ENCODE results near the gene BCDIN3D. TPM values are rescaled to one million over a fixed set of nuclear protein-coding genes. Genes with fewer than 3 reads are reported as not detected.

Gene BCDIN3D
- total RNA-seq, 1 experiment from 2014 or later, result 4.3 TPM

DNA sequence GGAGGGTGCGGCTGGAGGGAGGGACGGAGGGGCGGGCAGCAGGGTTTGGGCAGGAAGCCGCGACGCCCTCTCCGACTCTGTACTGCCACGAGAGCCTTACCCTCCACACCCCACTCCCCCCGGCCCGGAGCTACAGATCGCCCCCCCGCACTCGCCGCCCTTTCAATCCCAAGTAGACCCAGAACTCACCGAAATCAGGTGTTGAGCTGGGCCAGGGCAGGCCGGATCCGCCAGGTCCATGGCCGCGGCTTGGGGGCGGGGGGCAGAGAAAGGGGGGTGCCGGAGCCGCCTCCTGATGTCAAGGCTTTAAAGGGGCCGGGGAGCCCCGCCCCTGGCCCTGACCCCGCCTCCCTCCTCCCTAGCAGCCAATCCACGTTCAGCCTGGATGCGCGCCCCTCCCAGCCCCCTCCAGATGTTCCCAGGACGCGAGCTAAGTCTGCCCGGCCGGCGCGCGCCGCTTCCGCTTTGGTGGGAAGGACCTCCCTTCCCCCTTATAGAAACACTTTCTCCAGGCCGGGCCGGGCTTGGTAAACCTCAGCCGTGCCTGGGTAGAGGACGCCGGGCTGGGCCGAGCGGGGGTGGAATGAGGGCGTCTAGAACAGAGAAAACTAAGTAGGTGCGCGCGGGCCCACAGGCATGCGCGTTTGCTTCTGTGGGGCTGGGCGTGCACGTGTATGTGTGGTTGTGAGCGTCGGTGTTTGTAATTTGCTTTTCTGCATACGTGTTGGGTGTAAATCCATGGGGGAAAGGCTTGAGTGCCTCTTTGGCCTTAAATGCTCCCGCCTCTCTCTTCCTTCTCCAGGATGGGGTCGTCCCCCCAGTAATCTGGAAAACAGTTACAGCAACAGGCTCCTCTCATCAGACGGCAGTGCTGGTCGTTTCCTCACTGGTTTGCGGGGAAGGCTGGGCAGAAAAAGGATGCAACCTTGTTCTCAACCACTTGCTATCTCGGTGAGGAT is 14.5 kb downstream of the BCDIN3D start, which contains the start of gene NCKAP5L:
Gene NCKAP5L, minus strand, starts transcription at position 281 of the 959 bp plus-strand sequence. CDS start 24,369 bp downstream, outside the sequence.
- H3K27ac ChIP-seq, result peak within 1 kb of the TSS; percentile 59
- no peaks in the 10 kb centered on the region for H3K27me3 ChIP-seq (replicated peaks)
- DNase-seq (ENCODE audit: low read depth in 1 of 2, low spot score in 2 of 2), result peak; percentile 94 to 98
- peaks cover 30% of the 10 kb centered on the region for H3K36me3 ChIP-seq
- no peaks in the 10 kb centered on the region for H3K9me3 ChIP-seq (replicated peaks)
- peak within 1 kb of the TSS; percentile 69 for H3K4me3 ChIP-seq
- peaks cover 57% of the 10 kb centered on the region for H3K4me1 ChIP-seq (replicated peaks)

DNA sequence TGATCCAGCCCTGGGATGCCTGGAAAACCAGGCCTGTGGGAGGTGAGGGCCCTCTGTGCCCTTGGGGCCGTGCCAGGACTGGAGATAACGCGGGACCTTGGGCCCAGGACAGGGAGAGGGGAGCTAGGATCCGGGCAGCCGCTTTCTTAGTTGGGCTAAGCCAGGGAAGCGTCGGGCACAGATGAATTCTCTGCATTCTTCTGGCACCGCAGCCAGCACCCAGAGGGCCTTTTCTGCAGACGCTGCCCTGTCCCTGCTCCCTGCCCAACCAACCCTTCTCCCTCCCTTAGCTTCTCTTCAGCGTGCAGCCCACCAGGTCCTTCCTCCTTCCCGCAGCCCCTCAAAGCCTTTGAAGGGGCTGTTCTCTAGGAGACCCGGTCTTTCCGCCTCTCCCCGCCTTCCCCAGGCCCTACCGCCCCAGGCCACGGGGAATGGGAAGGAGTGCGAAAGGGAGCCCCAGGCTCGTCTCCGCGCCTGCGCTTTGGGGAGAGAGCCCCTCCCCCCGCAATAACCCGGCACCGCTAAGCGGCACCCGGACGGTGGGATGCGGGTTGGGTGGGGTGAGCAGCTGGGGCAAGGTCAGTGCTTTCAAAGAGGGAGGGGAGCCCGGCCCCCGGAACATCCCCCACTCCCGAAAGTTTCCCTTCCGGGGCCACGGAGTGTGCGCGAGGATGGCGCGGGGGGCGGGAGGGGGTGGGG is 15.4 kb downstream of the BCDIN3D start:
- H3K4me1 ChIP-seq (replicated peaks), result peaks cover 58% of the 10 kb centered on the region
- peak overlapping the region; percentile 69 for H3K4me3 ChIP-seq
- H3K36me3 ChIP-seq, result peaks cover 38% of the 10 kb centered on the region
- DNase-seq (ENCODE audit: low read depth in 1 of 2, low spot score in 2 of 2), result peak; percentile 82 to 84
- no peaks in the 10 kb centered on the region for H3K9me3 ChIP-seq (replicated peaks)
- H3K27ac ChIP-seq, result peak overlapping the region; percentile 59
- H3K27me3 ChIP-seq (replicated peaks), result no peaks in the 10 kb centered on the region

DNA sequence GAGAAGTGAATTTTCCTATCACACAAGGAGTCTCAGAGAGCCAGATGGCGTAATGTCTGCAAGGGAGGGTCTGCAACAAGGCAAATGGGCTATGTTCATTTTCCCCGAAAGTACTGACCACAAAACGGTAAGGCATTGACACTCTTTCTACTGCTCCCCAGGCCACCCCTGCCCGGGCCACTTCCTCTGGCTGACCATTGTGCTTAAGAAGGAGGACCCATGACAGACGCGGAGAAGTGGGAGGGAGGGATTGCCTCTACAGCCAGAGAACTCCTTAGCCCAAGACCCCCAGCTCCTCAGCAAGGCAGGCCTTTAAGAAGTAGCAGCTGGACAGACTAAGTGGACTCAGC is 15.9 kb downstream of the BCDIN3D start:
- H3K4me1 ChIP-seq (replicated peaks), result peaks cover 57% of the 10 kb centered on the region
- DNase-seq (ENCODE audit: low read depth in 1 of 2, low spot score in 2 of 2), result no peak
- no peaks in the 10 kb centered on the region for H3K9me3 ChIP-seq (replicated peaks)
- H3K4me3 ChIP-seq, result peak overlapping the region; percentile 69
- peak overlapping the region; percentile 59 for H3K27ac ChIP-seq
- no peaks in the 10 kb centered on the region for H3K27me3 ChIP-seq (replicated peaks)
- peaks cover 42% of the 10 kb centered on the region for H3K36me3 ChIP-seq

DNA sequence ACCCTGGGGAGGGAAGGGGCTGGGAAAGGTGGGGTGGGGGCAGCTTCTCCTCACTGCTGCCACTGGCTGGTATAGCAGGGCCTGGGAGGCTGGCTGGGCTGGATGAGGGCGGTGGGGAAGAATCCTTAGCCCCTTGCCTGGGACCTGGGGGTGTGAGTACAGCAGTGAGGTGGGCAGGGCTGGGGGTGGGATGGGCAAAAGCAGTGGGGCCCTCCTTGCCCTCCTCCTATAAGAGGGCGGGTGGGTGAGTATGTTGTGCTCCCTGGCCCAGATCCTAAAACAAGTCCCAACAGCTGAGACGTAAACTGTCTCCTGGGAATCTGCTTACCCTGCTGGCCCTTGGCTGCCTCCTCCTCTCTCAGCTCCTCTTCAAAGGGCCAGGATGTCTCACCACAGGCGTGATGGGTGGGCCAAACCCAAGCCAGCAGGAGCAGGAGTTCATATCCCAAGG is 16.9 kb downstream of the BCDIN3D start:
- Histone ChIP-seq H3K9me3 (replicated peaks) (no peaks in the 10 kb centered on the region), H3K27ac (peak overlapping the region; percentile 65)
- DNase-seq (ENCODE audit: low read depth in 1 of 2, low spot score in 2 of 2), result peak; percentile 90 to 95

DNA sequence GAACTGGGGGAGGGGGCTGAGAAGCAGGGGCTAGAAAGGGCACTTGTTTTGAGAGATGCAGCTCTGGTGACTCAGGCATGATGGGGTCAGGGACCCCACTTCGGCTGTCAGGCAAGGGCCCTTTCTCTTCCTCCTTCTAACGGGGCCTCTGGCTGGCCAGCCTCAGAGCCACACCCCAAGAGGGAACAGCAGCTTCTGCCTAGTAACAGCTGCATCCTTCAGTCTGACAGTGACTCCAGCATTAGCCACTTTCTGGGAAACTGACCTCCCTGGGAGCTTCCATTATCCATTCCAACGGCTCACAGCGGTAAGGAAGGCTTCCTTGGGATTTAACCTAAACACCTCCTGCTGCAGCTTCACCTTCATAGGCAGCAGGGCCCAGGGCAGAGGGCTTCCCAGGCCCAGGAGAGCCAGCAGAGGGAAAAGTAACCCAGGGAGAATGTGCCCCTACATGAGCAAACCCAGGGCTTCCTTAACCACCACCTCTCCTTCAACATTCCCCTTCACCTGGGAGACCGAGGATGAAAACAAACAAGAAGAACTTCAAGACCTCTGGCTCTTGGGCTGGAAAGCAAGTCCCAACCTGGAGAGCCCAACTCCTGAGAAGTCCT is 17.4 kb downstream of the BCDIN3D start:
- peak; percentile 58 to 65 for DNase-seq (ENCODE audit: low read depth in 1 of 2, low spot score in 2 of 2)
- Histone ChIP-seq H3K36me3 (peaks cover 53% of the 10 kb centered on the region), H3K27me3 (replicated peaks) (no peaks in the 10 kb centered on the region), H3K4me3 (0 out of 2 replicates have a peak overlapping the region, but pooled peaks have one; percentile 6), H3K27ac (peak overlapping the region; percentile 65), H3K4me1 (replicated peaks) (peaks cover 57% of the 10 kb centered on the region), H3K9me3 (replicated peaks) (no peaks in the 10 kb centered on the region)

More for the DNA sequence above, 16.9 kb downstream of the BCDIN3D start:
- no peaks in the 10 kb centered on the region for H3K27me3 ChIP-seq (replicated peaks)
- H3K36me3 ChIP-seq, result peaks cover 50% of the 10 kb centered on the region
- H3K4me1 ChIP-seq (replicated peaks), result peaks cover 57% of the 10 kb centered on the region
- H3K4me3 ChIP-seq, result peak overlapping the region; percentile 69

DNA sequence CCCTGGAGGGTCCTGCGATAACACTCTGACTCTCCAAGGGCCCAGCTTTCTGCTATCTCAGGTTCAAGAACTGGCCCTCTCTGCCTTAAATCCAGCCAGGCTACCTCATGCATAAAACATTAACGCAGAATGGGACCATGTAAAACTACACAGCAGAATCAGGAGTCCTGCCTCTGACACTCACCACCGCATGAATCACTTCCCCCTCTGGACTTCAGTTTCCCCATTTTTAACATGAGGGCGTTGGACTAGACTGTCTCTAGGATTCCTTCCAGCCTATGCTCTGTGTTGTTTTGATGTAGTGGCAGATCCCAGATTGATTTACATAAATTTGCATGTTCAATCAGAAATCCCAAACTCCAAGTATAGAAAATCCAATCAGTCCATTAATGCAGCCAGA is 18.0 kb downstream of the BCDIN3D start:
- Histone ChIP-seq H3K4me1 (replicated peaks) (peaks cover 57% of the 10 kb centered on the region), H3K27ac (peak overlapping the region; percentile 65), H3K27me3 (replicated peaks) (no peaks in the 10 kb centered on the region), H3K36me3 (peaks cover 55% of the 10 kb centered on the region), H3K9me3 (replicated peaks) (no peaks in the 10 kb centered on the region), H3K4me3 (no peak overlapping the region)
- DNase-seq (ENCODE audit: low read depth in 1 of 2, low spot score in 2 of 2), result peak in 1 of 2 experiments; percentile 42

DNA sequence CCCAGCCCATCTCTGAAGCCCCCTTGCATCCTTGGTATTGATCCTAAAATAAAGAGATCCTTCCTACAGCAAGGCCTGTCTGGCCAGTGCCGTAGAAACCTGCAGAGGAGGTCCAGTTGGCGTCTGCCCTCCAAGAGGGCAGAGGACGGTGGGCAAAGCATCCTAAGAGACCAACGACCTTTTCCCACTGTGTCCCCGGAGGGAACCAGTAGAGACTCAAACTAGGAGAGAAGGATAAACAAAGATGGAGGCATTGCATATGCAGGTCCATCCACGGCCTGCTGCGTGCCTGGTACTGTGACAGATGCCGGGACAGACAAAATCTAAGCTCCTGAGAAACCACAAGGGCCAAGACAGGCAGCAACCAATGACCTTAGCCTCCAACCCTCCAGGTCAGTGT is 18.5 kb downstream of the BCDIN3D start:
- Histone ChIP-seq H3K9me3 (replicated peaks) (no peaks in the 10 kb centered on the region), H3K27ac (no peak overlapping the region), H3K27me3 (replicated peaks) (no peaks in the 10 kb centered on the region), H3K4me1 (replicated peaks) (peaks cover 57% of the 10 kb centered on the region), H3K4me3 (no peak overlapping the region), H3K36me3 (peaks cover 60% of the 10 kb centered on the region)
- DNase-seq (ENCODE audit: low read depth in 1 of 2, low spot score in 2 of 2), result no peak

DNA sequence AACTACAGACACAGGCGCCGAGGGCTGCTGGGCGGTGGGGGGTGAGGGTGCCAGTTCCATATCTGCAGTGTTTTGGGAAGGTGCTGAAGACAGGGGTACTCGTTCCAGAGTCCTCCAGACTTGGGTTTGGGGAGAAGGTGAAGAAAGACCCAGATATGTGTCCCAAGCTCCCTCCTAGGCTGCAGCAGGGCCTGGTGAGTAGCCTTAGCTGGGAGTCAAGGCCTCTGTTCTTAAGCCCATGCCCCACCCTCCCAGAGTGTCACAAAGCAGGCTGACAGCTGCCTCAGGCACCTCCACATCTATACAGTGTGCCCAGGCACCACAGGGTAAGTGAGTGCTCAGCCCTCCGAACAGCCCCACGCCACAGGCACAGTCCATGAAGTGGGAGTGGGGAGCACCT is 19.0 kb downstream of the BCDIN3D start:
- H3K9me3 ChIP-seq (replicated peaks), result no peaks in the 10 kb centered on the region
- no peaks in the 10 kb centered on the region for H3K27me3 ChIP-seq (replicated peaks)
- peaks cover 63% of the 10 kb centered on the region for H3K36me3 ChIP-seq
- no peak overlapping the region for H3K27ac ChIP-seq
- H3K4me3 ChIP-seq, result no peak overlapping the region
- no peak for DNase-seq (ENCODE audit: low read depth in 1 of 2, low spot score in 2 of 2)
- H3K4me1 ChIP-seq (replicated peaks), result peaks cover 54% of the 10 kb centered on the region

DNA sequence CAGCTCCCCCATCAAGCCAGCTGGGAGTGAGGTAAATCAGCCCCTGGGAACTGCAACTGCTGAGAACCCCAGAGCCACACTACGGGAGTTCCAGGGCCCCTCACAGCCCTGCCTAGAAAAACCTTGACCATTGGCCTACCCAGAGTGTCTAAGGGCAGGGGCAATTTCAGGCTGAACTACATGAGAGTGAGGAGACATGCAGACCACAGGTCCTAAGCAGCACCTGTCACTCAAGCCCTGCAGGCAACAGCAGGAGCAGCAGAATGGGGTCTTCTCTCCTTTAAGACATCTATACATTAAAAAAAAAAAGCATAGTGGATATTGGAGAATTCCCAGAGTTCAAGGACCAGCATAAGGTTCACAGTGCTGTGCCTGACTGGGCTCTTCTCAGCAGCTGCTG is 19.6 kb downstream of the BCDIN3D start:
- DNase-seq (ENCODE audit: low read depth in 1 of 2, low spot score in 2 of 2), result no peak
- Histone ChIP-seq H3K36me3 (peaks cover 63% of the 10 kb centered on the region), H3K27me3 (replicated peaks) (no peaks in the 10 kb centered on the region), H3K27ac (no peak overlapping the region), H3K4me1 (replicated peaks) (peaks cover 52% of the 10 kb centered on the region), H3K9me3 (replicated peaks) (no peaks in the 10 kb centered on the region), H3K4me3 (no peak overlapping the region)

DNA sequence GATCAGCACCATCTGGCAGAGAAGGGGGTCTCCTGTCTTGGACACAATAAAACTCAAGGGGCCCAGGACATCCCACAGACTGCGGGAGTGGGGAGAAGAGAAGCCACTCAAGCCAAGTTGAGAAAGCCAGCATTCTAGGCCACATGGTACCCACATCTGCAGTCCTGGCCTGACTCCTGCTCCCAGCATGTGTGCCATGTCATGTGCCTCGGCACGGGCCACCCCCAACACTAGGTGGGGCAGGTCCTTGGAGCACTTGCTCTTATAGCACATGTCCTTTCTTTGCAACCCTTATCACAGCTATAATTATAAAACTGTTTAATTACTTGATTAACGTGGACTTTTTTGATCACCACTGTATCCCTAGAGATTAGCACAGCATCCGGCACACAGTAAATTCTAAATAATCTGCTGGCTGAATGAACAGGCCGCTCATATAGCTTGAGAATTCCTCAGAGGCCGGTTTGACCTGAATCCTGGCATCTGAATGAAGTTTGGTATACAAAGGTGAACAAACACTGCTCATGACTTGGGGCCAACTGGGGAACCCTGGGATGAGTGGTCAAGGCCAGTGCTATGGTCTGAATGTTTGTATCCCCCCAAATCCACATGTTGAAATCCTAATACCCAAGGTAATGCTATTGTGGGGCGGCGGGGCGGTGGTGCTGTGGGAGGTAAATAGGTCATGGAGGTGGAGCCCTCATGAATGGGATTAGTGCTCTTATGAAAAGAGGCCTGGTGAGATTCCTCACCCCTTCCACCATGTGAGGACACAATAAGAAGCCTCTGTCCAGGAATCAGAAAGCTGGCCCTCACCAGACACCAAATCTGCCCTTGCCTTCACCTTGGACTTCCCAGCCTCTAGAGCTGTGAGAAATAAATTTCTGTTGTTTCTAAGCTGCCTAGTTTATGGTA is 21.3 kb downstream of the BCDIN3D start:
- Histone ChIP-seq H3K27ac (no peak overlapping the region), H3K4me3 (no peak overlapping the region), H3K9me3 (replicated peaks) (no peaks in the 10 kb centered on the region), H3K4me1 (replicated peaks) (peaks cover 44% of the 10 kb centered on the region), H3K36me3 (peaks cover 52% of the 10 kb centered on the region), H3K27me3 (replicated peaks) (no peaks in the 10 kb centered on the region)
- no peak for DNase-seq (ENCODE audit: low read depth in 1 of 2, low spot score in 2 of 2)

DNA sequence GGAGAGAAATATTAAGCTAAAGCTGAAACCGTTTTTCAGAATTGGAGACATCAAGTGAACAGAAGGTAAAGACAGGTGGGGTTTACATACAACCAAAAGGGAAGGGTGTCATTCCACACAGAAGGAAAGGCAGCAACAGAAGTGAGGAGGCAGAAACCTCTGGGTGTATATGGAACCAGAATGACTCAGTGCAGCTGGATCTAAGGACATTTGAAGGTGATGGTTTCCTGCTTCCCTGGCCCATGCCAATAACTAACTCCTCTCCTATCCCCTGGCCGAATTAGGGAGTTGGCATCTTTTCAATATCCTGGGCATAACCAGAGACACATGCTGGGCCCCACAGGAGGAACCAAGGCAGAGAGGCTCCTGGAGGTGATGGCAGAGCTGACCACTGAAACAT is 23.1 kb downstream of the BCDIN3D start:
- Histone ChIP-seq H3K27ac (no peak overlapping the region), H3K36me3 (peaks cover 63% of the 10 kb centered on the region), H3K9me3 (replicated peaks) (no peaks in the 10 kb centered on the region), H3K4me1 (replicated peaks) (peaks cover 25% of the 10 kb centered on the region), H3K4me3 (no peak overlapping the region), H3K27me3 (replicated peaks) (no peaks in the 10 kb centered on the region)
- DNase-seq (ENCODE audit: low read depth in 1 of 2, low spot score in 2 of 2), result no peak

DNA sequence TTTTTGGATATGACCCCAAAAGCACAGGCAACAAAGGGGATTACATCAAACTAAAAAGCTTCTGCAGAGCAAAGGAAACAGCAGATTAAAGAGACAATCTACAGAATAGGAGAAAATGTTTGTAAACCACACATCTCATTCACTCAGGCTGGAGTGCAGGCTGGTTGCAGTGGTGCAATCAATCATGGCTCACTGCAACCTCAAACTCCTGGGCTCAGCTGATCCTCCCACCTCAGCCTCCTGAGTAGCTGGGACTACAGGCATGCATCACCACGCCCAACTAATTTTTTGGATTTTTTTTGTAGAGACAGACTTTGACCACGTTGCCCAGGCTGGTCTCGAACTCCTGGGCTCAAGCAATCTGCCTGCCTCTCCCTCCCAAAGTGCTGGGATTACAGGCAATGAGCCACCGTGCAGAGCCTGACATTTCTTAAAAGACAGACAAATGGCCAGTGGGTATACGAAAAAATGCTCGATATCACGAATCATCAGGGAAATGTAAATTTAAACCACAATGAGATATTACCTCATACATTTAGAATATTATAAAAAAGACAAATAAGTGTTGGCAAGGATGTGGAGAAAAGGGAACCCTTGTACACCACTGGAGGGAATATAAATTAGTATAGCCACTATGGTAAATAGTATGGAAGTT is 24.5 kb downstream of the BCDIN3D start:
- H3K27ac ChIP-seq, result no peak overlapping the region
- H3K4me1 ChIP-seq (replicated peaks), result peaks cover 17% of the 10 kb centered on the region
- peaks cover 57% of the 10 kb centered on the region for H3K36me3 ChIP-seq
- no peaks in the 10 kb centered on the region for H3K27me3 ChIP-seq (replicated peaks)
- H3K4me3 ChIP-seq, result no peak overlapping the region
- DNase-seq (ENCODE audit: low read depth in 1 of 2, low spot score in 2 of 2), result no peak
- H3K9me3 ChIP-seq (replicated peaks), result no peaks in the 10 kb centered on the region

Measured in SJSA1 (cell line).